Ectodermal cell (in vitro differentiated cells): ENCODE measurements around the gene RAVER2.

Source experiments
- H3K27ac ChIP-seq: 2 replicates; pipeline ENCODE4 v1.7.0; 2013; ENCODE audit warnings: mild to moderate bottlenecking, low read depth, low read length; ENCODE audit not compliant: insufficient read depth, poor library complexity, severe bottlenecking
- H3K27me3 ChIP-seq: 2 replicates; pipeline ENCODE4 v1.7.0; 2013; ENCODE audit warnings: mild to moderate bottlenecking, low read length; ENCODE audit not compliant: insufficient read depth, control insufficient read depth, poor library complexity, severe bottlenecking
- H3K36me3 ChIP-seq: one replicate; pipeline ENCODE4 v1.7.0; 2013; ENCODE audit warnings: low read length; ENCODE audit not compliant: control insufficient read depth, insufficient read depth
- H3K4me1 ChIP-seq: one replicate; pipeline ENCODE4 v1.7.0; 2013; ENCODE audit warnings: low read length; ENCODE audit not compliant: control insufficient read depth, insufficient read depth
- H3K4me3 ChIP-seq: 2 replicates; pipeline ENCODE4 v1.7.0; 2013; ENCODE audit warnings: low read depth, low read length, control low read depth; ENCODE audit not compliant: insufficient read depth
- H3K9me3 ChIP-seq: 2 replicates; pipeline ENCODE4 v1.7.0; 2013; ENCODE audit warnings: mild to moderate bottlenecking, low read length, moderate library complexity; ENCODE audit not compliant: control insufficient read depth
- WGBS, 2 experiments: methylation state at CpG; one replicate each; pipeline ENCODE4 v1.1.7; 2013; ENCODE audit warnings: missing lambda C conversion rate in 2 of 2; 5-methylcytosine and 5-hydroxymethylcytosine counted together

Gene RAVER2

DNA sequence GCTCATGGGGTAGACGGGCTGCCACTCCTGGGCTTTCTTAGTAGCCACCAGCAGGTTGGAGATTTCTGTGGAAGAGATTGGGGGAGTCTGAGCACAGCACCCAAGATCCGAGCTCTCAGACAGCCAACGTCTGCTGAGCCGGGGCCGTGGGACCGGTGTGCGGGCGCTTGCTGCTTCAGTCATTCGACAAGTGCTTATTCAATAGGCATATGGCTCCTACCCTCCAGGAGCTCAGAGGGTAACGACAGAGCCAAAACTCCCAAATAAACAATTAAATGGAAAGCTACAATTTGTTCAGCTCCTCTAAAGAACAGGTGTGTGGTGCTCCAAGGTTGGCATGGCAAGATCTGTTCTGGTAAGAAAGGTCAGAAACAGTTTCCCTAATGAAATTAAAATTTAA lies 106.0 kb downstream of the RAVER2 start:
- no peaks in the 10 kb centered on the region for H3K4me1 ChIP-seq
- no peak overlapping the region for H3K27ac ChIP-seq
- 87% methylated on average over 10 of the region's 10 CpGs for WGBS, 2 experiments
- H3K27me3 ChIP-seq = no peaks in the 10 kb centered on the region
- H3K36me3 ChIP-seq = no peaks in the 10 kb centered on the region
- no peak overlapping the region for H3K4me3 ChIP-seq
- no peaks in the 10 kb centered on the region for H3K9me3 ChIP-seq

DNA sequence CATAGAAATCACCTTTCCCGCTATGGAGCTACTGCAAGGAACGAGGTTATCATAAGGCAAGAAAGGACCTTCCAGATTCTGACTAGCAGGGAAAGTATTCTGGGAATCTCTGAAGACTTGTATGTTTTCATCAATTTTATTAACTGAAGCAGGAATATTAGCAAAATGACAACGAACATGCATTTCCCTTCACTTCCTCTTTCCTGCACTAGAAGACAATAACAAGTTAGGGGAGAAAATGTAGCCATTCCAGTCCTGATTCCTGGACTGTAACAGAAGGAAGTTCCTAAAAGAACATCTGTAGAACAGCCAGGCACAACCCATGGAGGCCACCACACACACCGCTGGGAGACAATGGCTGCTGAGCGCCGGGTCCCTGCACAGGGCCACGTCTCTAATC lies 106.8 kb downstream of the RAVER2 start:
- H3K27ac ChIP-seq = no peak overlapping the region
- H3K4me1 ChIP-seq = no peaks in the 10 kb centered on the region
- no peaks in the 10 kb centered on the region for H3K9me3 ChIP-seq
- H3K27me3 ChIP-seq = no peaks in the 10 kb centered on the region
- H3K4me3 ChIP-seq = no peak overlapping the region
- H3K36me3 ChIP-seq = no peaks in the 10 kb centered on the region
- 82 to 88% methylated on average over 7 of the region's 7 CpGs for WGBS, 2 experiments

DNA sequence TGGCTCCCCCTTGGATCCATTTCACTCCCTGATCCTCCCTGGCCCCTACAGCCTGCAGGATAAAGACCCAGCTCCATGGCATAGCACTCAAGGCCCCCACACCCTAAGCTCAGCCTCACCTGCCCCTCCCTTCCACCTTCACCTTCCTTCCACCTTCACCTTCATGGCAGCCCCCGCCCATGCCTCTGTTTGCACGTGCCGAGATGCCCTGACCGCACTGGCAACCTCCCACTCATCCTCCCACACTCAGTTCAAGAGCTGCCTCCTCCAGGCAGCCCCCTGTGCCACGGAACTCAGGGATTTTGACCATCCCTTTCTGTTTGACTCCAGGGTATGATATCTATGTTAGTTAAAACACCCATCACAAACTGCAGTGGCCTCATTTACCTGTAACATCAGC lies 109.8 kb downstream of the RAVER2 start:
- H3K27ac ChIP-seq = no peak overlapping the region
- 90 to 96% methylated on average over 4 to 5 of the region's 5 CpGs for WGBS, 2 experiments
- no peaks in the 10 kb centered on the region for H3K9me3 ChIP-seq
- H3K27me3 ChIP-seq = no peaks in the 10 kb centered on the region
- no peaks in the 10 kb centered on the region for H3K36me3 ChIP-seq
- no peaks in the 10 kb centered on the region for H3K4me1 ChIP-seq
- no peak overlapping the region for H3K4me3 ChIP-seq

DNA sequence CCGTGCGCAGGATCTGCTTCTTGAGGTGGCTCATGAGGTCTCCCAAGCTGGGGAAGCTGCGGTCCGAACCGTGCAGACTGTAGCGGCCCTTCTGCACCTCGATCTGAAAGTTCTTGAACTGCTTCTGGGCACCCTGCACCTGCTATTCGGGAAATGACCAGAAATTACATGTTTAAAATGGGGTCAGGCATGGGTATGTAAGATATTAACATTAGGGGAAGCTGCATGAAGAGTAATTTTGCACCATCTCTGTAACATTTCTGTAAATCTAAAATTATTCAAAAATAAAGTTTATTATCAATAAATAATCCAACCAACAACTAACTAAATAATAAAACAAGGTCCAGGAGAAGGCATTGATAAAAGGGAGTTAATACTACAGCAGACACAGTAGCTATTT lies 110.7 kb downstream of the RAVER2 start:
- no peaks in the 10 kb centered on the region for H3K4me1 ChIP-seq
- H3K27ac ChIP-seq = no peak overlapping the region
- no peak overlapping the region for H3K4me3 ChIP-seq
- H3K9me3 ChIP-seq = no peaks in the 10 kb centered on the region
- no peaks in the 10 kb centered on the region for H3K27me3 ChIP-seq
- 84 to 86% methylated on average over 8 of the region's 8 CpGs for WGBS, 2 experiments
- no peaks in the 10 kb centered on the region for H3K36me3 ChIP-seq

DNA sequence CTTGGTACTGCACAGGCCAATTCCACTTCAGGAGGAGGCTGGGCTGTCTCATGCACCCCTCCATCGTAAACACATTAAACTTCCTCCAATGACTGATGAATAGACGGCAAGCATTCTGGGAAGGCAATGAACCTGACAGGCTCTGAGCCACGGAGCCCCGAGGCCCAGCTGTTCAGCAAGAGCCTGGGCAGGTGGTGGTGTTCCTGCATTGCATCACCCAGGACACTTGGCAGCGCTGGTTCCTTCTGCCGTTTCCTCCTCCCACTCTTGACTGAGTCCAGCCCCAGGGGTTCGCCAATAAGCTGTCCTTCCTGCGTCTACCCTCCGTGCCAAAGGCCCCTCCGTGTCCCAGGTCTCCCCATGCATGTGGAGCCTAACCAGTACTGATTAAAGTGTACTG lies 111.7 kb downstream of the RAVER2 start:
- H3K9me3 ChIP-seq = no peaks in the 10 kb centered on the region
- H3K36me3 ChIP-seq = no peaks in the 10 kb centered on the region
- no peak overlapping the region for H3K27ac ChIP-seq
- WGBS, 2 experiments = 90 to 94% methylated on average over 10 of the region's 10 CpGs
- H3K4me1 ChIP-seq = no peaks in the 10 kb centered on the region
- H3K27me3 ChIP-seq = no peaks in the 10 kb centered on the region
- H3K4me3 ChIP-seq = no peak overlapping the region

DNA sequence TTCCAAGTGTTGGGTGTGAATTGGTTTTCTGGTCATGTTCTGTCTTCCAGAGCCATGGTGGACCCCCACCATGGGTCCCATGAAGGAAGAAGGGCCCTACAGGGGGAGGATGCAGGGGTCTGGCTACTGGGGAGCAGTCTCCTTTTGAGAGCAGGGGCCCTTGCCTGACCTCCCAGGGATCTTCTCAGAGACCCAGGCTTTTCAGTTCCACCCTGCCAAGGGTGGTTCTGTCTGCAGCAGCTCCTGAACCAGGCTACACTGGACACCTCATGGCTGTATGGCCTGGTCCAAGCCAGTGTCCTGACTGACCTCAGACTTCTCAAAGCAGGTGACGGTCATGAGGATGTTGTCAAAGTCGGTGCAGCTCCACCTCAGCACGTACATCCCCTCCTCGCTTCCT lies 112.5 kb downstream of the RAVER2 start:
- H3K4me3 ChIP-seq = no peak overlapping the region
- H3K27ac ChIP-seq = no peak overlapping the region
- no peaks in the 10 kb centered on the region for H3K4me1 ChIP-seq
- no peaks in the 10 kb centered on the region for H3K9me3 ChIP-seq
- no peaks in the 10 kb centered on the region for H3K27me3 ChIP-seq
- WGBS, 2 experiments = 96% methylated on average over 4 of the region's 4 CpGs
- H3K36me3 ChIP-seq = no peaks in the 10 kb centered on the region

DNA sequence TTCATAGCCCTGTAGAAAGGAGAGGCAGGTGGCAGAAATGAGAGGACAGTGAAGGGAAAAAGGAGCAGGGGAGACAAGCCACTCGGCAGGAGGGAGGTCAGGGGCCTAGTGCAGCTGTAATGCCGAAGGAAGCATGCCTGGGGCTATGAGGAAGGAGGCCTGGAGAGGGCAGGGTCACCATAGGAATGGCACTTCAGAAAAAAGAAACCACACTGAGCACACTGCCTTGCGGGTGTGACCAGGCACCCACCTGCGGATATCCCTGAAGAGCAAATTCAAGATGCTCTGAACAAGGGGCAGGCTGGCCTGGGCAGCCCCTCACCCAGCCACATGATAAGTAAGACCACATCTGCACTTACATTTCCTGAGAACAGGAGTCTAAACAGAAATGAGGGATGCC lies 116.7 kb downstream of the RAVER2 start:
- Histone ChIP-seq H3K4me3 (no peak overlapping the region), H3K9me3 (no peaks in the 10 kb centered on the region), H3K4me1 (no peaks in the 10 kb centered on the region), H3K36me3 (no peaks in the 10 kb centered on the region), H3K27ac (no peak overlapping the region), H3K27me3 (no peaks in the 10 kb centered on the region)
- WGBS, 2 experiments = 25% methylated on average over 4 of the region's 4 CpGs

DNA sequence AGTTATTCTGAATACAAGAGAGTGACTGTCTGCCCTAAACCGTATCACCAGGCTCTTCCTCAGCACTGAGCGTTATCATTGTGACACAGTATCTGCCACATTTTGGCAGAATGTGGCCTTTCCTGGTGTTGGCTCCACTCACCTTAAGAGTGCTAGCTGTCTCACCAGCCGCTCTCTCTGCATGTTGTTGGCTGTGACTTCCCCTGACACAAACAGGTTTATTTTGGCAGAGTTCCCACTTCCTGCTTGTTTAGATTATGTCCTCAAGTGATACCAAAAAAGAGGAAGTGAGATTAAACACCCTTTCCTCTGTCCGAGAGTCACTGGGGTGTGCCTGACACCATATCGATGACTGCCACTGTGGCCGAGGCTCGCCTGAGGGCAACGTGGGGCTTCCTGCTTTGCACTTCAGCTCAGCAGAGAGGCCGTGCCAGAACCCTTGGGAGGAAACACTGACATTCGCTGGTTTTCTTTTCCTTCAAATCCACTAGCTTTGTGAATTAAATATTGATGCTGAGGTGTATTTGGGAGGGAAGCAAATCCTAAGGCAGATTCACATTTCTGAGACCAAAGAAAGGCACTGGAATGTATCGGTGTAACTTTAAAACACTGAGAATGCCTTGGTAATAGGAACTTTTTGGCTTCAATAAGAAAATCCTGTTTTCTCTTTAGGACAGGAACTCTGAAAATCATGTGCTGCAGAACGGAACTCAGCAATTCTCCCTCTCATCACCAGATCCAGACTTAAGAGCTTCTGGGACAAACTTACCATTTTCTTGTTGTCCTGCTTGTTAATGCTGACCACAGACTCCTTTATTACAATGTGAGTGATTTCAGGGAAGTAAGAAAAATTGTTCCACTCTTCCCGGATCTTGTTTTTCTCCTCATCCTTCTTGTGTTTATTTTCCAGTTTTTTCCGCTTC lies 119.4 kb downstream of the RAVER2 start:
- 92% methylated on average over 12 to 14 of the region's 14 CpGs for WGBS, 2 experiments
- H3K36me3 ChIP-seq = no peaks in the 10 kb centered on the region
- no peaks in the 10 kb centered on the region for H3K4me1 ChIP-seq
- H3K27me3 ChIP-seq = no peaks in the 10 kb centered on the region
- H3K9me3 ChIP-seq = no peaks in the 10 kb centered on the region
- H3K27ac ChIP-seq = no peak overlapping the region
- no peak overlapping the region for H3K4me3 ChIP-seq

DNA sequence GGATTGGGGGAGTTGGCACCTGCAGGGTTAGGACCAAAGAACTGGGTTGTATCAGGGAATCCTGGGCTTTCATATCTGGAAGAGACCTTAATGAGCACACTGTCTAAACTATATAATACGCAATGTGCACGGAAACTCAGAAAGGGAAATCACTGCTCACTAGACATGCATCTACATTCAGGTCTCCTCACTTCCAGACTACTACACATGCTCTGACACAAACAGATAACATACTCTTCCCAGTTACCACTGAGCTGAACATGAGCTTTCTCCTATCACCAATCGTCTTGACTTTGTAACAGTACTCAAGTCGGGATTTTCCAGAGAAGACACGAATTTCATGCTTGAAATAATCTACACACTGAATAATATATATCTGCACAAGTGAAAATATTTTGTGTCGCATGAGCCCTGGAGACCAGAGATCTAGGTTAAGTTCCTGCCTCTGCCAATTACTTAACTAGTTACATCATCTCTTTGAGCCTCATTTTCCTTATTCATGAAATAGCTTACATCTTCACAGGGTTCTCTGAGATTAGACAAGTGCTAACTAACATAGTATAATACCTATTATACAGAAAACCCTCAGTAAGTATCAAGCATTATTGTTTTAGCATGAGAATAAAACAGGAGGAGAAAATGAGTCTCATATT lies 120.4 kb downstream of the RAVER2 start:
- 91 to 95% methylated on average over 6 of the region's 6 CpGs for WGBS, 2 experiments
- Histone ChIP-seq H3K4me3 (no peak overlapping the region), H3K36me3 (no peaks in the 10 kb centered on the region)

DNA sequence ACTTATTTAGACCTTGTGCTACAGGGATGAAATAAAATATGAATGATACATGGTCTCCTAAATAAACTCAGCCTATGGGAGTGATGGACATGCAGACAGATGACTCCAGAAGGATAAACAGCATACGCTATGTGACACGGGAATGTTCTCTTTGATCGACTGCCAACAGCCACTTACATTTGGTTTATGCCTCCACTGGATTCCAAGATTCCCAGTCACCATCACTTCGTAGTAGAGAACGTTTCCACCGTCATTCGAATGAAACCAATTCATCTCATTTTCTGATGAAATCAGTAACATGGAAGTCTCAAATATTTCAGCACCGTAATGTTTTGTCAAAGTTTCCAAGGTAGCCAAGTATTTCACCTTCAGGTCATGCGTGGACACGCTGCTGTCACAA lies 121.8 kb downstream of the RAVER2 start:
- no peaks in the 10 kb centered on the region for H3K27me3 ChIP-seq
- no peaks in the 10 kb centered on the region for H3K36me3 ChIP-seq
- no peaks in the 10 kb centered on the region for H3K4me1 ChIP-seq
- no peaks in the 10 kb centered on the region for H3K9me3 ChIP-seq
- 95% methylated on average over 10 of the region's 10 CpGs for WGBS, 2 experiments
- no peak overlapping the region for H3K4me3 ChIP-seq
- H3K27ac ChIP-seq = no peak overlapping the region

More for the DNA sequence above, 120.4 kb downstream of the RAVER2 start:
- no peak overlapping the region for H3K27ac ChIP-seq
- no peaks in the 10 kb centered on the region for H3K9me3 ChIP-seq
- H3K27me3 ChIP-seq = no peaks in the 10 kb centered on the region
- no peaks in the 10 kb centered on the region for H3K4me1 ChIP-seq
